ELR (cell line): ENCODE results near the gene CARNS1.

Experiments used
- DNase-seq: peaks from one replicate; pipeline ENCODE4 v3.0.0-alpha.2; 2015; ENCODE audit warnings: low read depth

CARNS1 gene

GRCh38 chr11:67415501-67416304 is at the start of gene CARNS1:
Gene CARNS1 (plus strand): TSS chr11:67415678. CDS start chr11:67416200, 522 bp downstream.
- no peak for DNase-seq

GRCh38 chr11:67365736-67366444 is 49.6 kb upstream of the CARNS1 start:
- DNase-seq: no peak

- DNase-seq: no peak
These were observed 48.9 kb upstream of the CARNS1 start for GRCh38 chr11:67366546-67366945.

GRCh38 chr11:67366961-67367760 is 48.3 kb upstream of the CARNS1 start:
- no peak for DNase-seq

- DNase-seq: no peak
These were observed 47.7 kb upstream of the CARNS1 start for GRCh38 chr11:67367761-67368227.

- no peak for DNase-seq
These were observed 46.9 kb upstream of the CARNS1 start for GRCh38 chr11:67368621-67369020.

GRCh38 chr11:67369275-67369674 is 46.2 kb upstream of the CARNS1 start:
- no peak for DNase-seq

- DNase-seq: no peak
These were observed 45.6 kb upstream of the CARNS1 start for GRCh38 chr11:67369801-67370284.

GRCh38 chr11:67370351-67371076 is 45.0 kb upstream of the CARNS1 start:
- peak; percentile 68 for DNase-seq

GRCh38 chr11:67371189-67371910 is 44.1 kb upstream of the CARNS1 start:
- peak; percentile 77 for DNase-seq

GRCh38 chr11:67371911-67372320 is 43.6 kb upstream of the CARNS1 start:
- DNase-seq: no peak

GRCh38 chr11:67372321-67372992 is 43.0 kb upstream of the CARNS1 start:
- no peak for DNase-seq

- DNase-seq: peak; percentile 66
These were observed 42.4 kb upstream of the CARNS1 start, which contains the start of gene CLCF1 for GRCh38 chr11:67372993-67373647. Gene CLCF1 (minus strand): TSS chr11:67373598. CDS start chr11:67373539, 59 bp downstream.

GRCh38 chr11:67373648-67374570 is 41.6 kb upstream of the CARNS1 start:
- peak; percentile 99 for DNase-seq

- DNase-seq: peak; percentile 37
These were observed 40.8 kb upstream of the CARNS1 start for GRCh38 chr11:67374571-67375281.

- DNase-seq: no peak
These were observed 40.0 kb upstream of the CARNS1 start for GRCh38 chr11:67375320-67376055.
